Astrocyte (in vitro differentiated cells and primary cell): ENCODE measurements around the gene HIPK2. TPM values are rescaled to one million over a fixed set of nuclear protein-coding genes. Genes with fewer than 3 reads are reported as not detected.

Source experiments
- DNase-seq: peaks from one replicate; pipeline ENCODE4 v3.0.0-alpha.2; 2010; ENCODE audit warnings: low read depth
- FAIRE-seq: peaks from 2 replicates; lab custom pipeline; 2011; peaks lifted over from hg19 to GRCh38; lab: Jason Lieb, UNC
- H2AFZ ChIP-seq: 2 replicates; pipeline ENCODE4 v1.6.0; 2012; ENCODE audit warnings: low read depth, low read length, inconsistent platforms
- H3K27ac ChIP-seq: 2 replicates; pipeline ENCODE4 v1.5.1; 2011; ENCODE audit warnings: low read depth, low read length, inconsistent platforms
- H3K27me3 ChIP-seq: 2 replicates; pipeline ENCODE4 v1.6.0; 2011; ENCODE audit warnings: low read length, inconsistent platforms; ENCODE audit not compliant: insufficient read depth
- H3K36me3 ChIP-seq: 2 replicates; pipeline ENCODE4 v1.5.1; 2011; ENCODE audit warnings: low read length, inconsistent platforms; ENCODE audit not compliant: insufficient read depth
- H3K4me1 ChIP-seq: 2 replicates; pipeline ENCODE4 v1.5.1; 2011; ENCODE audit warnings: low read length, inconsistent platforms; ENCODE audit not compliant: insufficient read depth
- H3K4me2 ChIP-seq: 2 replicates; pipeline ENCODE4 v1.6.0; 2012; ENCODE audit warnings: low read length, inconsistent platforms
- H3K4me3 ChIP-seq: 2 replicates; pipeline ENCODE4 v1.5.1; 2011; ENCODE audit warnings: low read depth, mild to moderate bottlenecking, low read length, inconsistent platforms; ENCODE audit not compliant: insufficient read depth
- H3K79me2 ChIP-seq: 2 replicates; pipeline ENCODE4 v1.6.0; 2012; ENCODE audit warnings: mild to moderate bottlenecking, low read length, inconsistent platforms; ENCODE audit not compliant: insufficient read depth
- H3K9ac ChIP-seq: 2 replicates; pipeline ENCODE4 v1.6.0; 2012; ENCODE audit warnings: mild to moderate bottlenecking, low read length, inconsistent platforms
- H3K9me3 ChIP-seq: 2 replicates; pipeline ENCODE4 v1.5.1; 2012; ENCODE audit warnings: low read depth, mild to moderate bottlenecking, low read length, inconsistent platforms; ENCODE audit not compliant: insufficient read depth
- H4K20me1 ChIP-seq: 2 replicates; pipeline ENCODE4 v1.6.0; 2012; ENCODE audit warnings: low read length, inconsistent platforms; ENCODE audit not compliant: insufficient read depth
- H3K27ac Mint-ChIP-seq: one replicate; pipeline ENCODE4 v1.8.0; 2021; ENCODE audit warnings: mild to moderate bottlenecking, mixed read lengths; ENCODE audit not compliant: unreplicated experiment
- H3K27me3 Mint-ChIP-seq: one replicate; pipeline ENCODE4 v1.8.0; 2021; ENCODE audit warnings: low read depth, mixed read lengths; ENCODE audit not compliant: unreplicated experiment
- H3K36me3 Mint-ChIP-seq: one replicate; pipeline ENCODE4 v1.8.0; 2021; ENCODE audit warnings: low read depth, mixed read lengths; ENCODE audit not compliant: unreplicated experiment
- H3K4me1 Mint-ChIP-seq: one replicate; pipeline ENCODE4 v1.8.0; 2021; ENCODE audit warnings: low read depth, mixed read lengths; ENCODE audit not compliant: unreplicated experiment
- H3K4me3 Mint-ChIP-seq: one replicate; pipeline ENCODE4 v1.8.0; 2021; ENCODE audit warnings: mild to moderate bottlenecking, moderate library complexity, mixed read lengths; ENCODE audit not compliant: unreplicated experiment
- H3K9me3 Mint-ChIP-seq: one replicate; pipeline ENCODE4 v1.8.0; 2021; ENCODE audit warnings: mild to moderate bottlenecking, mixed read lengths; ENCODE audit not compliant: unreplicated experiment
- EZH2 ChIP-seq: IDR thresholded peaks from 2 replicates; pipeline ENCODE4 v1.6.1; 2012; ENCODE audit warnings: mild to moderate bottlenecking, low read length, inconsistent platforms; ENCODE audit not compliant: insufficient read depth
- total RNA-seq: library from RNA; stranded (reverse); gene quantifications from 2 replicates; pipeline ENCODE4 v1.2.1, GENCODE V29; 2021
- TF ChIP-seq, protein P1 (sequence below): IDR thresholded peaks from 2 replicates; pipeline ENCODE4 v1.5.1; 2011; ENCODE audit warnings: low read depth, mild to moderate bottlenecking, inconsistent platforms, low read length, moderate library complexity; ENCODE audit not compliant: insufficient read depth

The HIPK2 gene
- total RNA-seq, 1 donor from 2014 or later: 35.8 TPM

DNA sequence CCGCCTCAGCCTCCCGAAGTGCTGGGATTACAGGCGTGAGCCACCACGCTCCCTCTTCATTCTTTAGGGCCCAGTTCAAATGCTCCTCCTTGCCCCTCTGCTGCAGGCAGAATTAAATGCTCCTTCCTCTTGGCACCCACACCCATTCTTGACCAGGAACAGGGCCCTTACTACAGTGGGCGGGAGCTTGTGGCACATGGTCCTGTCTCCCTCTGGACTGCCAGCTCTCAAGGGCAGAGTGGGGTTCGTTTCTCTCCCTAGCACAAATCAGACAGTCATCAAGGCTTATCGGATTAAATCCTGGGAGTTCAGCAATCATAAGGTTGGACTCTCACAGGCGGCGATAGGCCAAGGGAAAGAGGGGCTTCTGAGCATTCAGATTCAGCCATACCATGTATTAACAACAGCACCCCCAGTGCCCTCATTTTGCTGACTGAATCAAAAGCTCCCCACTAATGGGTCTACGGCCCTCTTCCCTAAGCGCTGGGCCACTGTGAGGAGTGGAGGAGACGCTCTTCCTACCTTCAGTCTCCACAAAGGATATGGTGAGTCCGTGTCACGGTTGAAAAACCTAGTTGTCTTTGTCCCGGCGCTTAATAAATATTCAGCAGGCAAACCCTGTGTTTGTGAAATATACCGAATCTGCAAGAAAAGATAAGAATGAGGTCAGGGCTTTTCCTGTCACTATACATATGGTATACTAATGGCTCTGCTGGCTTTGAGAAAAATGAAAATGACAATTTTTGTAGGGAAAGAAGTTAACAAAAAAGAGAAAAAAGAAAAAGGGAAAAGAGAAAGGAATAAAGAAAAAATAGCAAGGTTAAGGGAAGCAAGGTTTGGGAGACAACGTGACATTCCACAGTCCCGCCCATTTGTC, 146.9 kb downstream of the HIPK2 start:
- H3K4me1 Mint-ChIP-seq: peaks cover 11% of the 10 kb centered on the region
- peaks cover 41% of the 10 kb centered on the region for H3K36me3 Mint-ChIP-seq
- H3K4me3 ChIP-seq: no peak overlapping the region
- no peak overlapping the region for H3K4me2 ChIP-seq
- H4K20me1 ChIP-seq: peaks cover 30% of the 10 kb centered on the region
- no peaks in the 10 kb centered on the region for H3K9me3 Mint-ChIP-seq
- FAIRE-seq: no peak
- no peak for DNase-seq
- no peak overlapping the region for H2AFZ ChIP-seq
- H3K27me3 Mint-ChIP-seq: no peaks in the 10 kb centered on the region
- no peak overlapping the region for H3K27ac ChIP-seq
- no peak overlapping the region for H3K4me3 Mint-ChIP-seq
- no peaks in the 10 kb centered on the region for H3K4me1 ChIP-seq
- no peak overlapping the region for H3K9ac ChIP-seq
- no peak overlapping the region for H3K27ac Mint-ChIP-seq
- H3K9me3 ChIP-seq: no peaks in the 10 kb centered on the region
- peaks cover 23% of the 10 kb centered on the region for H3K36me3 ChIP-seq
- TF ChIP-seq EZH2: no peak
- TF ChIP-seq, protein P1, sequence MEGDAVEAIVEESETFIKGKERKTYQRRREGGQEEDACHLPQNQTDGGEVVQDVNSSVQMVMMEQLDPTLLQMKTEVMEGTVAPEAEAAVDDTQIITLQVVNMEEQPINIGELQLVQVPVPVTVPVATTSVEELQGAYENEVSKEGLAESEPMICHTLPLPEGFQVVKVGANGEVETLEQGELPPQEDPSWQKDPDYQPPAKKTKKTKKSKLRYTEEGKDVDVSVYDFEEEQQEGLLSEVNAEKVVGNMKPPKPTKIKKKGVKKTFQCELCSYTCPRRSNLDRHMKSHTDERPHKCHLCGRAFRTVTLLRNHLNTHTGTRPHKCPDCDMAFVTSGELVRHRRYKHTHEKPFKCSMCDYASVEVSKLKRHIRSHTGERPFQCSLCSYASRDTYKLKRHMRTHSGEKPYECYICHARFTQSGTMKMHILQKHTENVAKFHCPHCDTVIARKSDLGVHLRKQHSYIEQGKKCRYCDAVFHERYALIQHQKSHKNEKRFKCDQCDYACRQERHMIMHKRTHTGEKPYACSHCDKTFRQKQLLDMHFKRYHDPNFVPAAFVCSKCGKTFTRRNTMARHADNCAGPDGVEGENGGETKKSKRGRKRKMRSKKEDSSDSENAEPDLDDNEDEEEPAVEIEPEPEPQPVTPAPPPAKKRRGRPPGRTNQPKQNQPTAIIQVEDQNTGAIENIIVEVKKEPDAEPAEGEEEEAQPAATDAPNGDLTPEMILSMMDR: no peak
- no peaks in the 10 kb centered on the region for H3K27me3 ChIP-seq
- H3K79me2 ChIP-seq: peaks cover 17% of the 10 kb centered on the region

DNA sequence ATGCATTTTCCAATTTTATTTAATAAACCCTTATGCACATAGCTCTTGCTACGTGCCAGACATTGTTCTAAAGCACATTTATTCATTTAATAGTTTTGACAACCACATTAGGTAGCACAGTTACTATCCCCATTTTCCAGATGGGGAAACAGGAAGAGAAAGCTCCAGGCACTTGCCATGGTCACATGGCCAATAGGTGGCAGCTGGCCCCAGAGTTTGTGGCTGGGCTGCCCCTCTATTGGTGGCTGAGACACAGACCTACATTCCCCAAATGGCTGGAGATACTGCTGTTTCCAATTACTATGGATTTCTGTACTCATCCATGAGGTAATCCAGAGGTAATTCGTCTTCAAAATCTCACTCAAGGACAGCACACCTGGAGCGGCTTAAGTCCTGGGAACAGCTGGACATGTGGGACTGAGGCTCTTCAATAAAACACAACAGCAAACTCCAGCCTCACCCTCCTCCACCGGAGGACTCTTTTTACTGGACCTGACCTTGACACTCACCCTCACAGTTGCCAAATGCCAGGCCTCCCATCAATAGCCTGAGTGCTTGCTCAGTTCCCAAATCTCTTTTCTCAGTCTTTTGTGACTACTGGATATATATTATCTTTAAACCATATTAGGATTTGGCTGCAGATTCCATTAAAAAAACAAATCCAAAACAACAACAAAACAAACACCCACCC, 148.3 kb downstream of the HIPK2 start:
- Histone ChIP-seq H3K79me2 (peaks cover 4% of the 10 kb centered on the region), H3K4me2 (no peak overlapping the region), H4K20me1 (peaks cover 22% of the 10 kb centered on the region), H2AFZ (no peak overlapping the region), H3K36me3 (peaks cover 30% of the 10 kb centered on the region), H3K9me3 (no peaks in the 10 kb centered on the region), H3K27ac (no peak overlapping the region), H3K27me3 (no peaks in the 10 kb centered on the region), H3K9ac (no peak overlapping the region), H3K4me1 (no peaks in the 10 kb centered on the region), H3K4me3 (no peak overlapping the region)
- Mint-ChIP-seq H3K36me3 (peaks cover 47% of the 10 kb centered on the region), H3K4me1 (peaks cover 7% of the 10 kb centered on the region), H3K27me3 (no peaks in the 10 kb centered on the region), H3K27ac (no peak overlapping the region), H3K4me3 (no peak overlapping the region), H3K9me3 (no peaks in the 10 kb centered on the region)
- no peak for FAIRE-seq
- no peak for TF ChIP-seq EZH2
- TF ChIP-seq, protein P1: no peak
- no peak for DNase-seq

- Histone ChIP-seq H4K20me1 (peaks cover 18% of the 10 kb centered on the region), H3K4me1 (no peaks in the 10 kb centered on the region), H3K4me2 (no peak overlapping the region), H2AFZ (no peak overlapping the region), H3K9ac (no peak overlapping the region), H3K4me3 (no peak overlapping the region), H3K27me3 (no peaks in the 10 kb centered on the region), H3K36me3 (peaks cover 35% of the 10 kb centered on the region), H3K9me3 (no peaks in the 10 kb centered on the region), H3K79me2 (no peaks in the 10 kb centered on the region), H3K27ac (no peak overlapping the region)
- no peak overlapping the region for H3K4me3 Mint-ChIP-seq
- H3K27me3 Mint-ChIP-seq: no peaks in the 10 kb centered on the region
- peaks cover 48% of the 10 kb centered on the region for H3K36me3 Mint-ChIP-seq
- TF ChIP-seq EZH2: no peak
- TF ChIP-seq, protein P1: no peak
- no peak overlapping the region for H3K27ac Mint-ChIP-seq
- FAIRE-seq (no peak), DNase-seq (no peak)
- H3K9me3 Mint-ChIP-seq: no peaks in the 10 kb centered on the region
- H3K4me1 Mint-ChIP-seq: peaks cover 7% of the 10 kb centered on the region
Observed at GRCh38 chr7:139627831-139628230, 150.0 kb downstream of the HIPK2 start.
